NCI-H510A treated with DMSO at 0.1 percent for 48 hours (cell line): Measurements from ENCODE around the gene IL4R.
"Not testable (repeated sequence)": the region's sequence is repeated elsewhere in the genome, so short reads cannot be mapped to it uniquely, and the experiment has no call there.

Experiments used
- DNase-seq: peaks from one replicate; lab custom pipeline; 2025; lab: John Stamatoyannopoulos, UW

Gene IL4R

DNA sequence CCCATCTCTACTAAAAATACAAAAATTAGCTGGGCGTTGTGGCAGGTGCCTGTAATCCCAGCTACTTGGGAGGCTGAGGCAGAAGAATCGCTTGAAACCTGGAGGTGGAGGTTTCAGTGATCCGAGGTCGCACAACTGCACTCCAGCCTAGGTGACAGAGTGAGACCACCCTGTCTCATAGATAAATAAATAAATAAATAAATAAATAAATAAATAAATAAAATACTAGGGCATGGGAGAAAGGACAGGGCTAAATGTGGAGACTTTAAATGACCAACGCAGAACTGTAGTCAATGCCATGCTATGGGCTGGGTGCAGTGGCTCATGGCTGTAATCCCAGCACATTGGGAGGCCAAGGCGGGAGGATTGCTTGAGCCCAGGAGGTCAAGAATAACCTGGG, 25.5 kb upstream of the IL4R start:
- DNase-seq: not testable (repeated sequence)

DNA sequence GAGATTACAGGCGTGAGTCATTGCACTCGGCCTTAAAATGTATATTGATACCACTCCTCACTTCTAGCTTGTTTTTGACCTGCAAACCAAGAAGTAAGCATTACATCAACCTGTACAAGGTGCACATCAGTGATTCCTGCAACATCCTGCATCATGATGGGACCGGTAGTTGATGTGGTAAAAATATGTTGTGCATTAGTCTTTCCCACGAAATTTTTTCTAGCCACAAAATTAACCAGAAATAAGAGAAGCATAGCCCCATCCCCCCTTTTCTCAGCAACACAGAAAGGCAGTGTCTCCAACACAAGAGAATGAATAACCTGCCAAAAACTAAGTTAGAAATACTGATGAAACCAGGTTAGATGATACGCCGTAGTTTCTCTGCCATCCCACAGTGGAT, 24.1 kb upstream of the IL4R start:
- no peak for DNase-seq

DNA sequence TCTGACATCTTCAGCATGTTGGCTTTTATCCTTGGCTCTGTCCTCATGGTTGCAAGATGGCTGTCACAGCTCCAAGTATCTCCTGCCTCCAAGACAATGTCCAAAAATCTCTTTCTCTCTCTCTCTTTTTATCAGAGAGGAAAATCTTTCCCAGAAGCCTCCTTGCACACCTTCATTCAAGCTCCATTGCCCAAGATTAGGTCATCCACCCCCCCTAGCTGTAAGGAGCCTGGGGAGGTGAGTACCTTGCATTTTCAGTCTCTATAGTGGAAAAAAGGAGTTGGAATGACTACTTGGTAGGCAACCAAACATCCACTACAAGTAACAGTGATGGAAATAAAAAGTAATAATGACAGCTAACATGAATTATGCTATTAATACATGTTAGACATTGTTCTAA, 23.2 kb upstream of the IL4R start:
- DNase-seq: no peak

DNA sequence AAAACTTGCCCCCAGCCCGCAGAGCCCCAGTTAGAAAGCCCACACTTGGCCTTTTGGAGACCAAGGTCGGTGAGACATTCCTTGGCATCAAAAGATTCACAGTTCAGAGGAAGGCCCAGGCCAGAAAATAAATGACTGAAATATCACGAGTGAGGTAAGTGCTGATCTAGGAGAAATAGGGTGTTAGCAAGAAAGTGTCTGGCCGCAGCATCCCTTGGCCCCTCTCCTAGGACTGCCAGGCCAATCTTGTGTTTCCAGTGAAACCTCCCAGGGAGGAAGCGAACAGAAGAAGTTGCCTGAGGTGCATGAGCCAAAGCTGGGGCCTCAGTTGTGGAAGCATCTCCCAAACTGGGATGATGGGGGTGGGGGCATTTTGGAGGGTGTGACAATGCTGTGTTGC, 22.7 kb upstream of the IL4R start:
- DNase-seq: no peak

DNA sequence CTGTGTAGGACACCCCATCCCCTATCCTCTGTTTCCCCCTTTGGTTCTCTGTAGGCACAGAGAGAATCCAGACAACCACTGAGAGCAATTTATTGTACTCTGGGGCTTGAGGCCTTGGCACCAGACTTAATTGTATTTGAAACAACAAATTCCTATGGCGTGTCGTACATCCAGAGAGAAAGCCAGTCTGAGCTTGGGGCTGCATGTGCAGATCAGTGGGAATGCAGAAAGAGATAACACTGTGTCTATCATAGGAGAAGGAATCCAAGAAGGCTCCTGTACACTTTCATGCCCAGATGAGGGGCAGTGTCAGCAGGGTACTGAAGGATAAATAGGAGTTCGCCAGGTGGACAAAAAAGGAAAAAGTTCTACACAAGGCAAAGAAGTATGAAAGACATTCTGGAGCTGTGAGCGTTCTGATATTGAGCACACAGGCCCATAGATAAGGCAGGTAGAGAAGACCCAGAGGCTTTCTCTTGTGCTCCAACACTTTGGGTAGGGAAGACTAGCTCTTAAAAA, 22.0 kb upstream of the IL4R start:
- no peak for DNase-seq

- DNase-seq: no peak
Observed at GRCh38 chr16:27293343-27293742, 20.4 kb upstream of the IL4R start.

DNA sequence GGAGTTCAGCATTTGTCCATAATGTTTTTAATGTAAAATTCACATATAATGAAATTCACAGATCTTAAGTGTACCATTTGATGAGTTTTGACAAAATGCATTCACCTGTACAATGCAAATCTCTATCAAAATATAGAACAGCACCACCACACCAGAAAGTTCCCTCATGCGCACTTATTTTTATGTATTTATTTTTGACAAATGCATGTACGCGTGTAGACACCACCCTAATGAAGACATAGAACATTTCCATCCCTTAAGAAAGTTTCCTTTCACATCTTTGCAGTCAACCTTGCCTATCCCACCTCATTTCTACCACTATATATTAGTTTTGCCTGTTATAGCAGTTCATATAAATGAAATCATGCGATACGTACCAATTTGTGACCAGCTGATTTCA, 15.6 kb upstream of the IL4R start:
- no peak for DNase-seq

GRCh38 chr16:27301236-27301861, 12.4 kb upstream of the IL4R start:
- DNase-seq: no peak

DNA sequence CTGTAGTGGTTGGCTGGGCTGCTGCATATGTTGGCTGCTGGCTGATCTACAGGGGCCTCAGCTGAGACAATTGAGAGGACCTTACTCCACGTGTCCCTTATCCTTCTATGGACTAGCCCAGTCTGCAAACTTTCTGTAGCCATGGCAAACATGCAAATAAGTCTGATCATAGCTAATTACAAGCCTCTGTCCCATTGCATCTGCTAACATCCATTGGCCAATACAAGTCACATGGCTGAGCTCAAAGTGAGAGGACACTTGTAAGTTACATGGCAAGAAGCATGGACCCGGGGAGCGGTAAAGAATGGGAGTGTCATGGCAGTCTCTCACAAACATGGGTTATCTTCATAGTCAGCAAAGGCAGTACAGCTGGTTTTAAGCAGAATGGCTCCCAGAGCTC, 11.6 kb upstream of the IL4R start:
- DNase-seq: no peak

- no peak for DNase-seq
Observed at GRCh38 chr16:27303256-27304100, 10.3 kb upstream of the IL4R start.

DNA sequence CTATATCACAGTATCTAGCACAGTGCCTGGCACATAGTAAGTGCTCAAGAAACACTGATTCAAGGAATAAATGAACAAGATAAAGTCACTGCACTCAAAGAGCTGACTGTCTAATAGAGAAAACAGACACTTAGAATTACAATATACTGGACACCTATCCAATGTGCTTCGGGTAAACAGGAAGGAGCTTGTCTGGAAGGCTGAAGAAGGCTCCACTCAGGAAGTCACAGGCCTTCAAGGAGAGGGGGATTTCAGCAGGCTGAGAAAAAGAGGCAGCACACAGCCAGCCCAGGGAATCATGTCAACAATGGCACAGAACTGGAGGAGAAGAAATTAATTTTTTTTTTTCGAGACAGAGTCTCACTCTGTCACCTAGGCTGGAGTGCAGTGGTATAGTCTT, 9.7 kb upstream of the IL4R start:
- no peak for DNase-seq

- DNase-seq: no peak
Observed at GRCh38 chr16:27304881-27305745, 8.7 kb upstream of the IL4R start.

DNA sequence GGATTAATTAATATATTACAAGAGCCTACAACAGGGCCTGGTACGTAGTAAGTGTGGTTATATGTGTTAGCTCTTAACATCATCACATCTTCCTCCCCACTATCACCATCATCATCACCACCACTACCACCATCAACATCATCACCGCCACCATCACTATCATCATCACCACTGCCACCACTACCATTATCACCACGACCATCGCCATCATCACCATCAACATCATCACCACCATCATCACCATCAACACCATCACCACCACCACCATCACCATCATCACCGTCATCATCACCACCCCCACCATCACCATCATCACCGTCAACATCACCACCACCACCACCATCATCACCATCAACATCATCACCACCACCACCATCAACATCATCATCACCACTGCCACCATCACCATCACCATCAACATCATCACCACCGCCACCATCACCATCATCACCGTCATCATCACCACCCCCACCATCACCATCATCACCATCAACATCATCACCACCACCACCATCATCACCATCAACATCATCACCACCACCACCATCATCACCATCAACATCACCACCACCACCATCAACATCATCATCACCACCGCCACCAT, 7.8 kb upstream of the IL4R start:
- no peak for DNase-seq

- DNase-seq: no peak
Observed at GRCh38 chr16:27308792-27309191, 5.0 kb upstream of the IL4R start.

GRCh38 chr16:27310576-27311447, 3.0 kb upstream of the IL4R start:
- DNase-seq: no peak

GRCh38 chr16:27311448-27311830, 2.3 kb upstream of the IL4R start:
- no peak for DNase-seq

GRCh38 chr16:27311897-27312303, 1.9 kb upstream of the IL4R start:
- no peak for DNase-seq

GRCh38 chr16:27312580-27313421, 973 bp upstream of the IL4R start:
- no peak for DNase-seq

DNA sequence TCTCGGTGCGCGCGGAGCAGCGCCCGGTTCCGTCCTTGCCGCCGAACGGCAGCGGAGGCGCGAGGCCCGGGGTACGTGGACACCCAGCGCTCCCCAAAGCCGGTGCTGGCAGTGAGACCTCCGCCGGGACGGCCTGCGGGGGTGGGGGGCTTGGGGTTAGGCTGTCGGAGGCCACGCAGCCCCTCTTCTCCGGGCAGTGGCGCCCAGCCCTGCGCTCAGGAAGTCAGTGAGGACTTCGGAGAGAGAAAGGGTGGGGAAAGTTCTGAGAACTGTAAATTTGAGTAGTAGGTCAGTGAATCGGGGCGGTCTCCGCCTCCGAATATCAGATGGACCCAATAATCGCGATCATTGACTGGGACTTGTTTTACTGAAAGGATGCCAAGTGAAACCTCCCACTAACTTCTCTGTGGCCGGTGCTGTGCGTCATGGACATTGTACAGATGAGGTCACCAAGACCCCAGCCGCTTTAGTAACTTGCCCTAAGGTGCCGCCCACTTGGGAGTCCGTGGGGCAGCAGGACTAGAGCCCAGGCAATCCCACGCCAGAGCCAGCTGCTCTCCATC, 468 bp downstream of the IL4R start:
- no peak for DNase-seq

DNA sequence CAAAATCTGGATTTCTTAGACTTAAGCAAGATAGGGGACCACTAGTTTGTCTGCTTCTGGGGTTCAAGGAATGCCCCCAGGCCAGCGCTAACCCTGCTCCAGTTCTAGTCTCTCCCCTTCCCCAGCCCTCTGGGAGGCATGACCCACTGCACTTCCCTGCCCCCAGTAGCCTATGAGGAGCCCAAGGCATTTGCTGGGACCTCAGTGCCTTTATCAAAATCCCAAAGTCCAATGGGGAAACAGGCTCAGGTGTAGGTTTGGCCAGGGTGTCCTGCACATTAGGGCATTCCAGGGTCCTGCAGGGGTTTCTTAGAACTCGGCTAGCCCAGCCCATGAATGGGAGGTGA, 1.2 kb downstream of the IL4R start:
- no peak for DNase-seq
